SU-DHL-6 (cell line): ENCODE results near the gene FSCN2.

ENCODE experiments used
- H2AFZ ChIP-seq: fragments of 200-600 bp; sonication (generic); 2 replicates; pipeline ENCODE4 v1.6.1; 2014; ENCODE audit warnings: low read depth, mild to moderate bottlenecking, moderate library complexity, mixed read lengths, antibody characterized with exemption, low read length; ENCODE audit not compliant: severe bottlenecking
- H3F3A ChIP-seq: fragments of 200-600 bp; shearing (Covaris generic); 2 replicates; pipeline ENCODE4 v1.6.0; 2016; ENCODE audit warnings: antibody characterized with exemption, mild to moderate bottlenecking; ENCODE audit not compliant: insufficient read depth
- H3K27ac ChIP-seq: fragments of 200-600 bp; sonication (generic); 2 replicates; pipeline ENCODE4 v1.5.1; 2016; ENCODE audit warnings: low read depth, mild to moderate bottlenecking, low read length, moderate library complexity, mixed read lengths
- H3K27me3 ChIP-seq: fragments of 200-600 bp; sonication (generic), shearing (Covaris generic); 2 replicates; pipeline ENCODE4 v1.6.0; 2014; ENCODE audit warnings: mild to moderate bottlenecking, low read length
- H3K36me3 ChIP-seq: fragments of 200-600 bp; sonication (generic); 2 replicates; pipeline ENCODE4 v1.6.1; 2014; ENCODE audit warnings: mild to moderate bottlenecking, low read length, mixed read lengths
- H3K4me2 ChIP-seq: fragments of 300-600, 200-600 bp; shearing (Covaris generic), sonication (generic); 2 replicates; pipeline ENCODE4 v1.6.0; 2014; ENCODE audit warnings: low read length, low read depth, mild to moderate bottlenecking; ENCODE audit not compliant: poor library complexity, severe bottlenecking
- H3K4me3 ChIP-seq: fragments of 200-600 bp; sonication (generic); 2 replicates; pipeline ENCODE4 v1.5.1; 2014; ENCODE audit warnings: antibody characterized with exemption, low read length, mild to moderate bottlenecking, mixed read lengths; ENCODE audit not compliant: insufficient read depth, poor library complexity, severe bottlenecking
- H3K79me2 ChIP-seq: fragments of 200-600 bp; sonication (generic); 2 replicates; pipeline ENCODE4 v1.6.1; 2014; ENCODE audit warnings: mild to moderate bottlenecking, low read length, moderate library complexity; ENCODE audit not compliant: insufficient read depth
- H3K9ac ChIP-seq: fragments of 200-600 bp; sonication (generic); 2 replicates; pipeline ENCODE4 v1.7.0; 2014; ENCODE audit warnings: mild to moderate bottlenecking, low read length
- H3K9me2 ChIP-seq: fragments of 200-600 bp; sonication (generic); replicated peaks from 2 replicates; pipeline ENCODE4 v1.6.1; 2014; ENCODE audit warnings: low read length; ENCODE audit not compliant: insufficient read depth
- H3K9me3 ChIP-seq: fragments of 200-600 bp; sonication (generic); 2 replicates; pipeline ENCODE4 v1.6.1; 2014; ENCODE audit warnings: low read length, mixed read lengths; ENCODE audit not compliant: insufficient read depth
- H4K20me1 ChIP-seq: fragments of 200-600 bp; sonication (generic); 2 replicates; pipeline ENCODE4 v1.6.1; 2014; ENCODE audit warnings: low read depth, mild to moderate bottlenecking, antibody characterized with exemption, low read length, moderate library complexity, mixed read lengths
- EZH2phosphoT487 ChIP-seq: fragments of 200-600 bp; sonication (generic), shearing (Covaris generic); conservative IDR thresholded peaks from 2 replicates; pipeline ENCODE4 v1.6.1; 2018; ENCODE audit warnings: mild to moderate bottlenecking, antibody characterized with exemption, low read length, moderate library complexity, mixed read lengths
- TF ChIP-seq, protein P1 (sequence below): fragments of 200-600 bp; sonication (generic); IDR thresholded peaks from one replicate; pipeline ENCODE4 v1.5.1; 2017; ENCODE audit warnings: antibody characterized with exemption, mild to moderate bottlenecking, low read length, moderate library complexity; ENCODE audit not compliant: insufficient read depth, poor library complexity, severe bottlenecking

The FSCN2 gene

DNA sequence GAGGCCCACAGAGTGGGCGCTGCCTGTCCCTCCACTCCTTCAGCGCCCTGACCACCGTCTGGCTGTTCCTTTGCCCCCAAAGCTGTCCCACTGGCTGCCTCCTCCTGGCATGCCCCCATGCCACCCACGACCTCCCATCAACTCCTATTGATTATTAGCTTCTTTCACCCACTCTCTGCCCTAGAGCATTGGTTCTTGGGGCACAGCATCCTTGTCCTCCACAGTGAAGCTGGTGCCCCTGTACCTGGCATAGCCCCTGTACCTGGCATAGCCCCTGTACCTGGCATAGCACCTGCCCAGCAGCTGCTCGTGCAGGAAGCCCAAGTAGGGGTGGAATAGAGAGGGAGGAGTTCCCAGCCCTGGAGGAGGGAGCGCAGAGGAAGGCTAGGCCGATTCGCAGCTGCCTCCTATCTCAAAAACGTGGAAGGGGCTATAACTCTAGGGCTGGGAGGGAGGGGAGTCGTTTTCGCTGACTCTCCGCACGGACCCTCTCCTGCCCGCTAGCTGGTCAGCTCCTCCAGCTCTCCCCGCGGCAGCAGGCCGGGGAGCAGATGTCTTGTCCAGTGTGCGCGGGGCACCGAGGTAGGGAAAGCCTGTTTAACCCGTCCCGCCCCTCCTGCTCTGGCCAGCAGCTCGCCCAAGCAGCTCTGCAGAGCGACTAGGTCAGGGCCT, 9.9 kb upstream of the FSCN2 start:
- Histone ChIP-seq H3K4me3 (peak overlapping the region; percentile 25), H3K27ac (peak overlapping the region; percentile 95), H4K20me1 (no peaks in the 10 kb centered on the region), H2AFZ (no peak overlapping the region), H3K9me3 (no peaks in the 10 kb centered on the region), H3K9ac (peak overlapping the region; percentile 89), H3K27me3 (no peaks in the 10 kb centered on the region), H3K4me2 (peak overlapping the region; percentile 71), H3K9me2 (no peaks in the 10 kb centered on the region), H3K79me2 (no peaks in the 10 kb centered on the region), H3F3A (peaks cover 50% of the 10 kb centered on the region), H3K36me3 (no peaks in the 10 kb centered on the region)
- TF ChIP-seq, protein P1, sequence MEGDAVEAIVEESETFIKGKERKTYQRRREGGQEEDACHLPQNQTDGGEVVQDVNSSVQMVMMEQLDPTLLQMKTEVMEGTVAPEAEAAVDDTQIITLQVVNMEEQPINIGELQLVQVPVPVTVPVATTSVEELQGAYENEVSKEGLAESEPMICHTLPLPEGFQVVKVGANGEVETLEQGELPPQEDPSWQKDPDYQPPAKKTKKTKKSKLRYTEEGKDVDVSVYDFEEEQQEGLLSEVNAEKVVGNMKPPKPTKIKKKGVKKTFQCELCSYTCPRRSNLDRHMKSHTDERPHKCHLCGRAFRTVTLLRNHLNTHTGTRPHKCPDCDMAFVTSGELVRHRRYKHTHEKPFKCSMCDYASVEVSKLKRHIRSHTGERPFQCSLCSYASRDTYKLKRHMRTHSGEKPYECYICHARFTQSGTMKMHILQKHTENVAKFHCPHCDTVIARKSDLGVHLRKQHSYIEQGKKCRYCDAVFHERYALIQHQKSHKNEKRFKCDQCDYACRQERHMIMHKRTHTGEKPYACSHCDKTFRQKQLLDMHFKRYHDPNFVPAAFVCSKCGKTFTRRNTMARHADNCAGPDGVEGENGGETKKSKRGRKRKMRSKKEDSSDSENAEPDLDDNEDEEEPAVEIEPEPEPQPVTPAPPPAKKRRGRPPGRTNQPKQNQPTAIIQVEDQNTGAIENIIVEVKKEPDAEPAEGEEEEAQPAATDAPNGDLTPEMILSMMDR: no peak
- TF ChIP-seq EZH2phosphoT487: no peak

DNA sequence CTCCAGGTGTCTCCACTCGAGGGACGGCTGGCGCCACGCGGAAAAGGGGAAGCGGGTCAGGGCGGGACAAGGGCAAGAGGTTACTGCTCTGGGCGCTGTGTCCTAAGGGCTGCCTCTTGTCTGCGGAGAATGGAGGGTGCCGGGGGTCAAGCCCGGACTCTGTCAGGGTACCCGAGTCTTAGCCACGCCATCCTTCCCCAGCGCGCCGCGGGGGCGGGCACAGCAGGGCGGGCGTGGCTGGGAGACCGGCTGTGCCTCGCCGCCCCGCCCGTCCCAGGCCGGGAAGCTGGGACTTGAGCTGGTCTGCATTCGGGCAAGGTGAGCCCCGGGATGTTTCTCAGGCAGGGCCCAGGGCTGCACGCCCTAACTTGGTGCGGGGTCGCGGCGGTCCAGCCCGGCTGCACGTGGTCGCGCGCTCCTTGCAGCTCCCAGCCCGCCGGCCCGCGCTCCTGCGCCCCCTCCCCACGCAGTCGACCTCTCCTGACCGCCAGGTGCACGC, 9.3 kb upstream of the FSCN2 start:
- Histone ChIP-seq H2AFZ (no peak overlapping the region), H4K20me1 (no peaks in the 10 kb centered on the region)

DNA sequence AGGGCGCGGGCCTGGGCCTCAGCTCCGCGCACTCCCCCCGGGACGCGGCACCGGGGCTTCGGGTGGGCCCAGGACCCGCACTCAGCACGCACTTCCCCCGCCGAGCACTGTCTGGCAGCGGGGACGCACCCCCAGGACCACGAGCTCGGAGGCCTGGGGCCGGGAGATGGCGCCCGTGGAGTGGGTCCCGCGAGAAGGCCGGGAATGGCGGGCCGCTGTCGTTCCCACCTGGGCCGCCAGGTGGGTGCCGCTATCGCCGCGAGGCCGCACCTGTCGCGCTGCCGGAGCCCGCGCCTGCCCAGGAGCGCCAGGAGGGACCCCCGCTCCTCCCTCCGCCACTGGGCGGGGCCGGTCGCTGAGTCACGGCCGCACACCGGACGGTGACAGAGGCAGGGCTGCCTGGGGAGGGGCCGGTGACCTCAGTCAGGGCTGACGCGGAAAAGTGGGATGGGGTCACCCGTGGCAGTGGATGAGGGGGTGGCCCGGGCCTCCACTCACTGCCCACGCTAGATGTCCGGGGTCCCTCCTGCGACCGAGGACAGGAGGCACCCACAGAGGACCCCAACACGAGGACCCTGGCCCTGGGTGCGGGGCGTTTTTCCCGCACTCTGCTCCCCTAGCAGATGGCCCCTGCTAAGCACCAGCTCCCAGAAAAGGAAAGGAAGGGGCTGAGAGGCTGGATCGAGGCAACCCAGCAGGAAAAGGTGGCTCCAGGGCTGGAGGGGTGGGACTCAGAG, 8.7 kb upstream of the FSCN2 start:
- H2AFZ ChIP-seq: no peak overlapping the region
- H3K9me3 ChIP-seq: no peaks in the 10 kb centered on the region
- H3K36me3 ChIP-seq: no peaks in the 10 kb centered on the region
- peak overlapping the region; percentile 89 for H3K9ac ChIP-seq
- H3F3A ChIP-seq: peaks cover 38% of the 10 kb centered on the region
- no peak overlapping the region for H3K4me3 ChIP-seq
- H3K9me2 ChIP-seq: no peaks in the 10 kb centered on the region
- TF ChIP-seq, protein P1: peak; percentile 31
- TF ChIP-seq EZH2phosphoT487: no peak
- H3K27ac ChIP-seq: no peak overlapping the region
- no peaks in the 10 kb centered on the region for H3K27me3 ChIP-seq
- H3K79me2 ChIP-seq: no peaks in the 10 kb centered on the region
- H4K20me1 ChIP-seq: no peaks in the 10 kb centered on the region
- peak overlapping the region; percentile 71 for H3K4me2 ChIP-seq

More for the DNA sequence above, 9.3 kb upstream of the FSCN2 start:
- peak overlapping the region; percentile 95 for H3K27ac ChIP-seq
- peak overlapping the region; percentile 89 for H3K9ac ChIP-seq
- TF ChIP-seq, protein P1: no peak
- TF ChIP-seq EZH2phosphoT487: no peak
- peak overlapping the region; percentile 71 for H3K4me2 ChIP-seq
- H3K36me3 ChIP-seq: no peaks in the 10 kb centered on the region
- no peaks in the 10 kb centered on the region for H3K27me3 ChIP-seq
- no peaks in the 10 kb centered on the region for H3K79me2 ChIP-seq
- H3F3A ChIP-seq: peaks cover 44% of the 10 kb centered on the region
- H3K9me3 ChIP-seq: no peaks in the 10 kb centered on the region
- H3K9me2 ChIP-seq: no peaks in the 10 kb centered on the region
- no peak overlapping the region for H3K4me3 ChIP-seq
